ENCODE results near the gene PRPF31.
"Not testable (repeated sequence)": the region's sequence is repeated elsewhere in the genome, so short reads cannot be mapped to it uniquely, and the experiment has no call there.

DNA sequence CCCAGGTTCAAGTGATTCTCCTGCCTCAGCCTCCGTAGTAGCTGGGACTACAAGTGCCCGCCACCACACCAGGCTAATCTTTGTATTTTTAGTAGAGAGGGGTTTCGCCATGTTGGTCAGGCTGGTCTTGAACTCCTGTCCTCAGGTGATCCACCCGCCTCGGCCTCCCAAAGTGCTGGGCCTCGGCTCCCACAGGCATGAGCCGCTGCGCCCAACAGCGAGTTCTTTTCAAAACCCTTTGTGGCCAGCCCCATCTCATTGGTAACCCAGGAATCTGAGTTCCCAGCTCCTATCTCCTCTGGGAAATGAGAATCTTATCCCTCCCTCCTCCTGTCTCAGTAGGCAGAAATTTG lies 15.7 kb upstream of the PRPF31 start:
- TF ChIP-seq, protein P1, sequence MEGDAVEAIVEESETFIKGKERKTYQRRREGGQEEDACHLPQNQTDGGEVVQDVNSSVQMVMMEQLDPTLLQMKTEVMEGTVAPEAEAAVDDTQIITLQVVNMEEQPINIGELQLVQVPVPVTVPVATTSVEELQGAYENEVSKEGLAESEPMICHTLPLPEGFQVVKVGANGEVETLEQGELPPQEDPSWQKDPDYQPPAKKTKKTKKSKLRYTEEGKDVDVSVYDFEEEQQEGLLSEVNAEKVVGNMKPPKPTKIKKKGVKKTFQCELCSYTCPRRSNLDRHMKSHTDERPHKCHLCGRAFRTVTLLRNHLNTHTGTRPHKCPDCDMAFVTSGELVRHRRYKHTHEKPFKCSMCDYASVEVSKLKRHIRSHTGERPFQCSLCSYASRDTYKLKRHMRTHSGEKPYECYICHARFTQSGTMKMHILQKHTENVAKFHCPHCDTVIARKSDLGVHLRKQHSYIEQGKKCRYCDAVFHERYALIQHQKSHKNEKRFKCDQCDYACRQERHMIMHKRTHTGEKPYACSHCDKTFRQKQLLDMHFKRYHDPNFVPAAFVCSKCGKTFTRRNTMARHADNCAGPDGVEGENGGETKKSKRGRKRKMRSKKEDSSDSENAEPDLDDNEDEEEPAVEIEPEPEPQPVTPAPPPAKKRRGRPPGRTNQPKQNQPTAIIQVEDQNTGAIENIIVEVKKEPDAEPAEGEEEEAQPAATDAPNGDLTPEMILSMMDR (IDR thresholded peaks at IDR 0.05), result not testable (repeated sequence)
- TF ChIP-seq EP300, POLR2A (IDR thresholded peaks at IDR 0.05): not testable (repeated sequence)
